ENCODE results near the gene ZNF48.

Gene ZNF48

GRCh38 chr16:30358990-30359870 lies 36.0 kb upstream of the ZNF48 start:
- DNase-seq = no peak

GRCh38 chr16:30359871-30360170 lies 35.4 kb upstream of the ZNF48 start:
- no peak for DNase-seq

GRCh38 chr16:30361180-30361579 lies 34.0 kb upstream of the ZNF48 start:
- no peak for DNase-seq

- DNase-seq = no peak
Observed at GRCh38 chr16:30365200-30365599, 30.0 kb upstream of the ZNF48 start.

- DNase-seq = no peak
Observed at GRCh38 chr16:30366511-30366910, 28.7 kb upstream of the ZNF48 start.

- no peak for DNase-seq
Observed at GRCh38 chr16:30367349-30368009, 27.7 kb upstream of the ZNF48 start.

- no peak for DNase-seq
Observed at GRCh38 chr16:30368122-30368791, 27.0 kb upstream of the ZNF48 start.

- DNase-seq = no peak
Observed at GRCh38 chr16:30368792-30369090, 26.5 kb upstream of the ZNF48 start.

GRCh38 chr16:30369091-30369937 lies 25.9 kb upstream of the ZNF48 start:
- no peak for DNase-seq

GRCh38 chr16:30369938-30370455 lies 25.2 kb upstream of the ZNF48 start:
- no peak for DNase-seq

GRCh38 chr16:30370456-30371247 lies 24.6 kb upstream of the ZNF48 start, which contains the start of gene TBC1D10B:
Gene TBC1D10B, minus strand, starts transcription at chr16:30370494. Its CDS starts 311 bp downstream, at chr16:30370183.
- peak; percentile 100 for DNase-seq

- DNase-seq = no peak
Observed at GRCh38 chr16:30371248-30371816, 23.9 kb upstream of the ZNF48 start.

- no peak for DNase-seq
Observed at GRCh38 chr16:30372038-30372712, 23.0 kb upstream of the ZNF48 start.

GRCh38 chr16:30372725-30373124 lies 22.5 kb upstream of the ZNF48 start:
- no peak for DNase-seq

GRCh38 chr16:30374538-30374937 lies 20.7 kb upstream of the ZNF48 start, which contains the start of gene MYL11:
Gene MYL11, plus strand, starts transcription at chr16:30374802. Its CDS starts 56 bp downstream, at chr16:30374858.
- DNase-seq = no peak

GRCh38 chr16:30375864-30376263 lies 19.4 kb upstream of the ZNF48 start:
- no peak for DNase-seq

- DNase-seq = no peak
Observed at GRCh38 chr16:30376461-30376902, 18.7 kb upstream of the ZNF48 start.

- no peak for DNase-seq
Observed at GRCh38 chr16:30377050-30377811, 18.0 kb upstream of the ZNF48 start.

GRCh38 chr16:30377812-30378235 lies 17.4 kb upstream of the ZNF48 start:
- DNase-seq = peak; percentile 76
